Ovary (tissue), 3 donors: ENCODE data around the gene FGF6.

ENCODE experiments used
- POLR2A ChIP-seq: fragments of 450-650 bp; IDR thresholded peaks from one replicate; pipeline ENCODE4 v1.6.1; 2017; ENCODE audit warnings: antibody characterized with exemption, mild to moderate bottlenecking, moderate library complexity
- TF ChIP-seq, protein P1 (sequence below), 3 donors: fragments of 450-650 bp in 2 of 3; fragments of 200-600 bp in 1 of 3; IDR thresholded peaks; one replicate each; pipeline versions ENCODE4 v1.5.1 to v1.8.0; 2016 to 2022; ENCODE audit warnings: antibody characterized with exemption in 3 of 3, mild to moderate bottlenecking in 1 of 3
- donor health status: DM: no; HTN: no; CAD: no.

DNA sequence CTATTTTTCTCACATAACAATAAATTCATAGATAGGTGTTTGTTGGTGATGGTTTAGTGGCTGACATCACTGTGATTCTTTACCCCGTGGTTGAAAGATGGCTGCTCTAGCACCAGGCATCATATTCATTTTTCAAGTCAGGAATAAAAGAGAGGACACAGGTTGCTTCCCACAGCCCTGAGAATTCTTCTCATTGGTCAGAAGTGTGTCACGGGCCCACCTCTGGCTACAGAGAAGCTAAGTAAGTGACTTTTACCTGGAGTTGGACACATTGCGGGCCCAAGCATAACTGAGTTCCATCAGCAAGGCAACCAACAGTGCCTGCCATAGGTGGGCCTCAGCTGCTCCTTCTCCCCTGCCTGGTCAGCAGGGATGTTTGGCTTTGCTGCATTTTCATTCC, 38.5 kb downstream of the FGF6 start:
- TF ChIP-seq, protein P1, sequence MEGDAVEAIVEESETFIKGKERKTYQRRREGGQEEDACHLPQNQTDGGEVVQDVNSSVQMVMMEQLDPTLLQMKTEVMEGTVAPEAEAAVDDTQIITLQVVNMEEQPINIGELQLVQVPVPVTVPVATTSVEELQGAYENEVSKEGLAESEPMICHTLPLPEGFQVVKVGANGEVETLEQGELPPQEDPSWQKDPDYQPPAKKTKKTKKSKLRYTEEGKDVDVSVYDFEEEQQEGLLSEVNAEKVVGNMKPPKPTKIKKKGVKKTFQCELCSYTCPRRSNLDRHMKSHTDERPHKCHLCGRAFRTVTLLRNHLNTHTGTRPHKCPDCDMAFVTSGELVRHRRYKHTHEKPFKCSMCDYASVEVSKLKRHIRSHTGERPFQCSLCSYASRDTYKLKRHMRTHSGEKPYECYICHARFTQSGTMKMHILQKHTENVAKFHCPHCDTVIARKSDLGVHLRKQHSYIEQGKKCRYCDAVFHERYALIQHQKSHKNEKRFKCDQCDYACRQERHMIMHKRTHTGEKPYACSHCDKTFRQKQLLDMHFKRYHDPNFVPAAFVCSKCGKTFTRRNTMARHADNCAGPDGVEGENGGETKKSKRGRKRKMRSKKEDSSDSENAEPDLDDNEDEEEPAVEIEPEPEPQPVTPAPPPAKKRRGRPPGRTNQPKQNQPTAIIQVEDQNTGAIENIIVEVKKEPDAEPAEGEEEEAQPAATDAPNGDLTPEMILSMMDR (IDR thresholded peaks at IDR 0.05) = no peak
- no peak for TF ChIP-seq POLR2A
